Uterus (tissue), 4 donors: ENCODE measurements around the gene AP1S2. TPM values are rescaled to one million over a fixed set of nuclear protein-coding genes. Genes with fewer than 3 reads are reported as not detected.
"Not testable (repeated sequence)": the region's sequence is repeated elsewhere in the genome, so short reads cannot be mapped to it uniquely, and the experiment has no call there.

Source experiments
- DNase-seq, 2 donors: peaks; one replicate each; pipeline ENCODE4 v3.0.0-alpha.2; 2019 to 2020
- H3K27ac ChIP-seq, 2 donors: fragments of 200-600 bp; sonication (generic); 1 replicate in 1 of 2; 2 replicates in 1 of 2; pipeline ENCODE4 v1.5.1; 2016 to 2018
- H3K27me3 ChIP-seq, 2 donors: fragments of 200-600 bp; sonication (generic); one replicate each; pipeline ENCODE4 v1.5.1; 2018 to 2019; ENCODE audit warnings: control low read depth in 1 of 2
- H3K36me3 ChIP-seq, 2 donors: fragments of 200-600 bp; sonication (generic); one replicate each; pipeline ENCODE4 v1.5.1; 2019; ENCODE audit warnings: control low read depth in 1 of 2
- H3K4me1 ChIP-seq, 2 donors: fragments of 200-600 bp; sonication (generic); one replicate each; pipeline ENCODE4 v1.5.1; 2018 to 2019; ENCODE audit warnings: control low read depth in 1 of 2
- H3K4me3 ChIP-seq, 2 donors: fragments of 200-600 bp; sonication (generic); 1 replicate in 1 of 2; 2 replicates in 1 of 2; pipeline ENCODE4 v1.5.1; 2018 to 2019; ENCODE audit warnings: mild to moderate bottlenecking in 1 of 2
- H3K9me3 ChIP-seq, 2 donors: fragments of 200-600 bp; sonication (generic); one replicate each; pipeline ENCODE4 v1.5.1; 2019; ENCODE audit warnings: control low read depth in 1 of 2
- CTCF ChIP-seq, 4 experiments: fragments of 200-600 bp in 2 of 4; fragments of 450-650 bp in 2 of 4; sonication (generic) in 2 of 4; IDR thresholded peaks; one replicate each; pipeline ENCODE4 v1.5.1; 2016 to 2019; ENCODE audit warnings: antibody characterized with exemption in 4 of 4, mild to moderate bottlenecking in 2 of 4, moderate library complexity in 1 of 4
- POLR2A ChIP-seq, 2 donors: fragments of 450-650 bp; IDR thresholded peaks; one replicate each; pipeline ENCODE4 v1.6.1; 2016; ENCODE audit warnings: antibody characterized with exemption in 2 of 2, mild to moderate bottlenecking in 1 of 2, moderate library complexity in 1 of 2
- intact Hi-C: fragments of 100-400 bp; cut with DNase I; formaldehyde crosslinking; loops from one replicate; pipeline ENCODE4 v1.15.1; 2023; ENCODE audit warnings: low total_unique reads
- total RNA-seq, 4 donors: library from RNA; depleted of rRNA in 3 of 4; stranded (reverse); fragments of >200 nt in 3 of 4; gene quantifications; one replicate each; pipeline versions ENCODE4 v1.1.0 to v1.2.4, GENCODE V29; 2014 to 2023
- donor health status: DM: yes; HTN: yes; CAD: no.

The AP1S2 gene
- total RNA-seq, 4 donors from 2014 or later, result 64.7 to 112 (median 73.9) TPM

DNA sequence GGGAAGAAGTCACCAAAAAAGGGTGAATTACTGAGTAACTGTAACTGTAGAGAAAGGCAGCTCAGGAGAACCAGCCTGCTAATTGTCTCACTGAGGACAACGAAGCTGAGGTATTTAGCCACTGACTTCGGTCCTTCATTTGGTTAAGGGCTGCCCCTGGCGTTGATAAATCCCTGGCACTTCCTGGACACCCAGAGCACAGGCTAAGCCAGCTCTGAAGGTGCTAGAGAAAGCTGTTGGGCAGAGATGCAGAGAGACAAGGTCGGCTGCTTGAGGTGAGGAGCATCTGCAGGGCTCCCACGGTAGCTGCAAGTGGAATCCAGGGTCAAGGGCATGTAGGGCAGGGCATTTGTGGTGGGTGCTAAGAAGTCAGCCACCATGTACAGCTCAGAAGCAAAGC, 33.4 kb upstream of the AP1S2 start:
- Histone ChIP-seq H3K4me1 (no peaks in the 10 kb centered on the region), H3K9me3 (no peaks in the 10 kb centered on the region), H3K27ac (no peak overlapping the region), H3K36me3 (no peaks in the 10 kb centered on the region), H3K27me3 (no peaks in the 10 kb centered on the region), H3K4me3 (no peak overlapping the region)
- DNase-seq, result no peak
- TF ChIP-seq CTCF (IDR thresholded peaks at IDR 0.05), result no peak
- no peak for TF ChIP-seq POLR2A (IDR thresholded peaks at IDR 0.05)
- intact Hi-C loops, result no loop called here

DNA sequence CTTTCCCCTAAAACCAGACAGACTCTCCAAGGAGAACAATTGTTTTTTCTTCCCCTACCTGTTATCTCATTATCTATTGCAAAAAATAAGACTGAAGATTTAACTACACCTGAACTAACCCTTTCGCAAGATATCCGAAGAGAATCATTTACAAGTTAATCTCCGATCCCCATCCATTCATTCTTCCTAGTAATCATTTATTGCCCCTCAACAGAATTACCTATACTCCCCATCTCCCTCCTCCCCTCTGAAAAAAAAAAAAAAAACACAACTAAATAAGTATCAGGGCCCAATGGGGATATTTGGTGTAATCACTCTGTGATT, 28.9 kb upstream of the AP1S2 start:
- TF ChIP-seq CTCF (IDR thresholded peaks at IDR 0.05) (no peak), POLR2A (IDR thresholded peaks at IDR 0.05) (no peak)
- intact Hi-C loops, result no loop called here

GRCh38 chrX:15882704-15883539, 28.3 kb upstream of the AP1S2 start:
- Histone ChIP-seq H3K4me1 (no peaks in the 10 kb centered on the region), H3K4me3 (no peak overlapping the region), H3K27me3 (no peaks in the 10 kb centered on the region), H3K9me3 (no peaks in the 10 kb centered on the region), H3K36me3 (no peaks in the 10 kb centered on the region), H3K27ac (no peak overlapping the region)
- intact Hi-C loops, result no loop called here
- DNase-seq, result no peak
- TF ChIP-seq CTCF (IDR thresholded peaks at IDR 0.05) (no peak), POLR2A (IDR thresholded peaks at IDR 0.05) (no peak)

More for the DNA sequence above, 28.9 kb upstream of the AP1S2 start:
- Histone ChIP-seq H3K4me3 (no peak overlapping the region), H3K36me3 (no peaks in the 10 kb centered on the region), H3K27ac (no peak overlapping the region), H3K27me3 (no peaks in the 10 kb centered on the region), H3K4me1 (no peaks in the 10 kb centered on the region), H3K9me3 (no peaks in the 10 kb centered on the region)
- no peak for DNase-seq

GRCh38 chrX:15881381-15881897, 26.8 kb upstream of the AP1S2 start:
- TF ChIP-seq POLR2A (IDR thresholded peaks at IDR 0.05), result no peak
- no peak for TF ChIP-seq CTCF (IDR thresholded peaks at IDR 0.05)
- Histone ChIP-seq H3K4me3 (no peak overlapping the region), H3K27ac (no peak overlapping the region), H3K9me3 (no peaks in the 10 kb centered on the region), H3K4me1 (no peaks in the 10 kb centered on the region), H3K36me3 (no peaks in the 10 kb centered on the region), H3K27me3 (no peaks in the 10 kb centered on the region)
- intact Hi-C loops, result no loop called here
- DNase-seq, result no peak

- H3K27ac ChIP-seq, DNase-seq, H3K36me3 ChIP-seq, H3K4me3 ChIP-seq, intact Hi-C loops, H3K9me3 ChIP-seq, H3K4me1 ChIP-seq, H3K27me3 ChIP-seq: not testable (repeated sequence)
These were observed 23.3 kb upstream of the AP1S2 start for GRCh38 chrX:15877914-15878313.
